ENCODE data around the gene NDUFA8.

GRCh38 chr9:122143296-122143695 lies 16.3 kb downstream of the NDUFA8 start:
- TF ChIP-seq CTCF (conservative IDR thresholded peaks at IDR 0.05) (no peak), ZFX (IDR thresholded peaks at IDR 0.05) (no peak)

All from C4-2B (cell line).